ENCODE data around the gene ERGIC1. TPM values are rescaled to one million over a fixed set of nuclear protein-coding genes. Genes with fewer than 3 reads are reported as not detected.

The ERGIC1 gene
- total and polyA plus RNA-seq, 12 donors: 71.9 to 450 (median 248) TPM

GRCh38 chr5:172835290-172835993 lies 1.4 kb downstream of the ERGIC1 start:
- intact Hi-C loops (cut with DNase I): no loop called here
- peak overlapping the region in 3 of 4 donors; percentile 58 to 91 (median 70) for H3K4me3 ChIP-seq
- no peak for TF ChIP-seq POLR2A (IDR thresholded peaks at IDR 0.05)
- no peak for TF ChIP-seq CTCF (IDR thresholded peaks at IDR 0.05)
- H3K27ac ChIP-seq: peak overlapping the region; percentile 37 to 93 (median 92)
- DNase-seq: no peak
- 29 to 45% (median 35%) methylated on average over 5 to 13 of the region's 13 CpGs for WGBS, 4 donors
- H3K27me3 ChIP-seq: no peaks in the 10 kb centered on the region
- peaks cover 54 to 58% of the 10 kb centered on the region in 2 donors for H3K4me1 ChIP-seq (replicated peaks in 1 of 2)
- H3K36me3 ChIP-seq (replicated peaks in 1 of 2): no peaks in the 10 kb centered on the region
- no peaks in the 10 kb centered on the region for H3K9me3 ChIP-seq (replicated peaks in 1 of 3)

GRCh38 chr5:172835994-172836356 lies 1.9 kb downstream of the ERGIC1 start:
- peak overlapping the region; percentile 37 to 93 (median 92) for H3K27ac ChIP-seq
- WGBS, 4 donors: 46 to 72% (median 57%) methylated on average over 4 of the region's 4 CpGs
- no peaks in the 10 kb centered on the region for H3K27me3 ChIP-seq
- H3K4me1 ChIP-seq (replicated peaks in 1 of 2): peaks cover 59 to 64% of the 10 kb centered on the region in 2 donors
- intact Hi-C loops (cut with DNase I): no loop called here
- H3K4me3 ChIP-seq: peak overlapping the region in 2 of 4 donors; percentile 58 to 91
- no peaks in the 10 kb centered on the region for H3K36me3 ChIP-seq (replicated peaks in 1 of 2)
- DNase-seq: no peak
- TF ChIP-seq CTCF (IDR thresholded peaks at IDR 0.05) (no peak), POLR2A (IDR thresholded peaks at IDR 0.05) (no peak)
- no peaks in the 10 kb centered on the region for H3K9me3 ChIP-seq (replicated peaks in 1 of 3)

GRCh38 chr5:172837640-172838039 lies 3.6 kb downstream of the ERGIC1 start:
- peaks cover 67 to 73% of the 10 kb centered on the region in 2 donors for H3K4me1 ChIP-seq (replicated peaks in 1 of 2)
- WGBS, 4 donors: 0 to 18% (median 12%) methylated on average over 1 to 7 of the region's 7 CpGs
- peak in 6 of 7 donors; percentile 78 to 91 (median 86) for DNase-seq

More at GRCh38 chr5:172837640-172838039, 3.6 kb downstream of the ERGIC1 start:
- Histone ChIP-seq H3K27me3 (no peaks in the 10 kb centered on the region), H3K36me3 (replicated peaks in 1 of 2) (no peaks in the 10 kb centered on the region), H3K27ac (peak overlapping the region in 4 of 5 donors; percentile 54 to 93 (median 92)), H3K9me3 (replicated peaks in 1 of 3) (no peaks in the 10 kb centered on the region), H3K4me3 (no peak overlapping the region)
- intact Hi-C loops (cut with DNase I): no loop called here
- TF ChIP-seq CTCF (IDR thresholded peaks at IDR 0.05) (no peak), POLR2A (IDR thresholded peaks at IDR 0.05) (peak in 1 of 2 donors; percentile 59)

Data from adrenal gland (tissue), 12 donors.